H1 (cell line): ENCODE results near the gene EXOC1. TPM values are rescaled to one million over a fixed set of nuclear protein-coding genes. Genes with fewer than 3 reads are reported as not detected.

Source experiments
- CTCF ChIA-PET: fragments of 300-600 bp; sonication (Branson Sonifier 250); formaldehyde crosslinking; loops from one replicate; lab custom pipeline; 2021; ENCODE audit not compliant: partially characterized antibody; lab: Charles Lee
- POLR2A ChIA-PET: fragments of 300-600 bp; sonication (Branson Sonifier 250); formaldehyde crosslinking; loops from one replicate; lab custom pipeline; 2021; ENCODE audit warnings: inconsistent platforms; ENCODE audit not compliant: partially characterized antibody; lab: Charles Lee
- DNase-seq, 2 experiments: peaks; one replicate each; pipeline versions ENCODE4 v3.0.0 to v3.0.0-alpha.2; 2010 to 2022; ENCODE audit warnings: low spot score in 2 of 2, low read depth in 1 of 2, mixed read lengths in 1 of 2
- FAIRE-seq: peaks from 2 replicates; lab custom pipeline; 2011; peaks lifted over from hg19 to GRCh38; lab: Jason Lieb, UNC
- H2AFZ ChIP-seq: 2 replicates; pipeline ENCODE4 v1.8.1; 2012; ENCODE audit warnings: low read length, inconsistent platforms
- H2AK5ac ChIP-seq: 2 replicates; pipeline ENCODE4 v1.6.1; 2013; ENCODE audit warnings: low read depth, low read length
- H2BK120ac ChIP-seq: replicated peaks from 2 replicates; pipeline ENCODE3; 2013; ENCODE audit warnings: low read depth, low read length, inconsistent platforms
- H2BK12ac ChIP-seq: 2 replicates; pipeline ENCODE4 v1.6.1; 2013; ENCODE audit warnings: low read depth, low read length
- H2BK15ac ChIP-seq: 2 replicates; pipeline ENCODE4 v1.6.1; 2013; ENCODE audit warnings: low read length
- H2BK20ac ChIP-seq: 2 replicates; pipeline ENCODE4 v1.6.1; 2013; ENCODE audit warnings: low read length
- H2BK5ac ChIP-seq: 2 replicates; pipeline ENCODE4 v1.6.1; 2013; ENCODE audit warnings: low read depth, low read length
- H3K14ac ChIP-seq: 2 replicates; pipeline ENCODE4 v1.6.1; 2013; ENCODE audit warnings: inconsistent platforms; ENCODE audit not compliant: insufficient read length
- H3K18ac ChIP-seq: 2 replicates; pipeline ENCODE4 v1.6.1; 2013; ENCODE audit warnings: low read length; ENCODE audit errors: extremely low read depth
- H3K23ac ChIP-seq: 2 replicates; pipeline ENCODE4 v1.6.1; 2013; ENCODE audit warnings: inconsistent platforms; ENCODE audit not compliant: insufficient read length
- H3K23me2 ChIP-seq: 2 replicates; pipeline ENCODE4 v1.6.1; 2013; ENCODE audit warnings: low read depth, low read length
- H3K27ac ChIP-seq: 2 replicates; pipeline ENCODE4 v1.6.1; 2011; ENCODE audit warnings: low read depth, low read length, inconsistent platforms
- H3K27me3 ChIP-seq, 4 experiments: replicated peaks in 1 of 4; 1 replicate in 1 of 4; 2 replicates in 3 of 4; pipeline versions ENCODE4 v1.6.1 to v1.8.1; 2011 to 2013; ENCODE audit warnings: low read length in 3 of 4, mild to moderate bottlenecking in 3 of 4, inconsistent platforms in 2 of 4, mixed read lengths in 2 of 4, moderate library complexity in 1 of 4; ENCODE audit not compliant: control insufficient read depth in 3 of 4, insufficient read depth in 3 of 4; ENCODE audit errors: extremely low read depth in 1 of 4
- H3K36me3 ChIP-seq, 4 experiments: 2 replicates each; pipeline versions ENCODE4 v1.6.1 to v1.8.1; 2011 to 2013; ENCODE audit warnings: mild to moderate bottlenecking in 4 of 4, low read length in 3 of 4, moderate library complexity in 2 of 4, control low read depth in 1 of 4, inconsistent platforms in 1 of 4; ENCODE audit not compliant: insufficient read depth in 4 of 4, control insufficient read depth in 2 of 4
- H3K4ac ChIP-seq: replicated peaks from 2 replicates; pipeline ENCODE3; 2013; ENCODE audit warnings: low read length, low read depth, mixed read lengths, inconsistent platforms; ENCODE audit not compliant: insufficient read length
- H3K4me1 ChIP-seq, 4 experiments: replicated peaks in 1 of 4; 1 replicate in 1 of 4; 2 replicates in 3 of 4; pipeline versions ENCODE4 v1.6.1 to v1.8.1; 2011 to 2013; ENCODE audit warnings: low read length in 3 of 4, inconsistent platforms in 2 of 4, mixed read lengths in 1 of 4; ENCODE audit not compliant: insufficient read depth in 4 of 4, control insufficient read depth in 3 of 4
- H3K4me2 ChIP-seq, 2 experiments: 2 replicates each; pipeline versions ENCODE4 v1.6.1 to v1.8.1; 2011 to 2013; ENCODE audit warnings: low read depth in 2 of 2, low read length in 2 of 2, control low read depth in 1 of 2, inconsistent platforms in 1 of 2, mild to moderate bottlenecking in 1 of 2; ENCODE audit not compliant: insufficient read depth in 1 of 2
- H3K4me3 ChIP-seq, 4 experiments: fragments of 200-600, 300-600 bp in 1 of 4; sonication (generic), shearing (Covaris generic), sonication (Bioruptor Twin) in 1 of 4; 2 replicates each; pipeline versions ENCODE4 v1.5.1 to v1.8.1; 2011 to 2016; ENCODE audit warnings: low read length in 4 of 4, low read depth in 3 of 4, control low read depth in 2 of 4, inconsistent platforms in 2 of 4, mild to moderate bottlenecking in 2 of 4, mixed read lengths in 1 of 4, moderate library complexity in 1 of 4; ENCODE audit not compliant: insufficient read depth in 2 of 4; ENCODE audit errors: extremely low read depth in 1 of 4
- H3K56ac ChIP-seq: replicated peaks from 2 replicates; pipeline ENCODE3; 2013; ENCODE audit warnings: low read depth, mild to moderate bottlenecking, mixed read lengths, low read length, inconsistent platforms; ENCODE audit not compliant: insufficient read length
- H3K79me1 ChIP-seq: 2 replicates; pipeline ENCODE4 v1.6.1; 2013; ENCODE audit warnings: low read depth, low read length, control low read depth
- H3K79me2 ChIP-seq, 2 experiments: 2 replicates each; pipeline versions ENCODE4 v1.6.1 to v1.8.1; 2012 to 2013; ENCODE audit warnings: low read length in 2 of 2, mild to moderate bottlenecking in 2 of 2, inconsistent platforms in 1 of 2; ENCODE audit not compliant: insufficient read depth in 2 of 2, control insufficient read depth in 1 of 2
- H3K9ac ChIP-seq, 4 experiments: replicated peaks in 1 of 4; 1 replicate in 1 of 4; 2 replicates in 3 of 4; pipeline versions ENCODE4 v1.6.1 to v1.8.1; 2011 to 2013; ENCODE audit warnings: low read depth in 3 of 4, low read length in 3 of 4, control low read depth in 2 of 4, mild to moderate bottlenecking in 2 of 4, moderate library complexity in 2 of 4, inconsistent platforms in 1 of 4; ENCODE audit errors: extremely low read depth in 1 of 4
- H3K9me3 ChIP-seq, 2 experiments: 2 replicates each; pipeline versions ENCODE4 v1.6.1 to v1.8.1; 2012 to 2013; ENCODE audit warnings: mild to moderate bottlenecking in 2 of 2, moderate library complexity in 2 of 2, control low read depth in 1 of 2, inconsistent platforms in 1 of 2, low read depth in 1 of 2, low read length in 1 of 2, mixed read lengths in 1 of 2; ENCODE audit not compliant: insufficient read depth in 2 of 2
- H4K20me1 ChIP-seq, 2 experiments: replicated peaks in 1 of 2; 2 replicates each; pipeline versions ENCODE3 to v1.8.1; 2011 to 2013; ENCODE audit warnings: inconsistent platforms in 2 of 2, low read length in 2 of 2, mild to moderate bottlenecking in 1 of 2; ENCODE audit not compliant: insufficient read depth in 2 of 2, control insufficient read depth in 1 of 2
- H4K5ac ChIP-seq: 2 replicates; pipeline ENCODE4 v1.6.1; 2013; ENCODE audit warnings: low read length, low read depth, mixed read lengths, inconsistent platforms; ENCODE audit not compliant: insufficient read length
- H4K8ac ChIP-seq: 2 replicates; pipeline ENCODE4 v1.8.0; 2013; ENCODE audit warnings: mild to moderate bottlenecking, moderate library complexity, low read length, inconsistent platforms; ENCODE audit not compliant: insufficient read depth; ENCODE audit errors: extremely low read depth
- H4K91ac ChIP-seq: replicated peaks from 2 replicates; pipeline ENCODE3; 2013; ENCODE audit warnings: low read length, mixed read lengths, inconsistent platforms; ENCODE audit not compliant: insufficient read length
- ATF3 ChIP-seq: IDR thresholded peaks from 2 replicates; pipeline ENCODE4 v1.6.1; 2011; ENCODE audit warnings: low read depth, mild to moderate bottlenecking, low read length; ENCODE audit not compliant: insufficient read depth
- EP300 ChIP-seq, 2 experiments: IDR thresholded peaks; 1 replicate in 1 of 2; 2 replicates in 1 of 2; pipeline ENCODE4 v1.6.1; 2011 to 2012; ENCODE audit warnings: low read depth in 2 of 2, low read length in 2 of 2, mild to moderate bottlenecking in 2 of 2, borderline replicate concordance in 1 of 2, inconsistent platforms in 1 of 2, moderate library complexity in 1 of 2
- WGBS, 2 experiments: shearing (Covaris generic) in 1 of 2; methylation state at CpG; one replicate each; pipeline versions ENCODE4 v1.1.6 to v1.1.7; 2013 to 2015; ENCODE audit warnings: low lambda C conversion rate in 2 of 2, mixed read lengths in 2 of 2, inconsistent platforms in 1 of 2, low coverage in 1 of 2, missing lambda C conversion rate in 1 of 2; ENCODE audit not compliant: insufficient replicate concordance in 2 of 2, insufficient coverage in 1 of 2, insufficient read length in 1 of 2; ENCODE audit errors: extremely low coverage in 1 of 2, missing lambda C conversion rate in 1 of 2; 5-methylcytosine and 5-hydroxymethylcytosine counted together
- polyA plus RNA-seq, 7 experiments: library from polyadenylated mRNA; depleted of rRNA in 3 of 7; stranded (reverse) in 5 of 7; unstranded in 2 of 7; fragments of >200 nt in 5 of 7; fragments of 200-250 nt in 2 of 7; gene quantifications; 1 replicate in 5 of 7; 2 replicates in 1 of 7; 4 replicates in 1 of 7; pipeline versions ENCODE4 v1.2.1 to v1.2.3, GENCODE V29; 2011 to 2013; ENCODE audit warnings: missing spikeins in 2 of 7, mixed read lengths in 2 of 7
- total RNA-seq: library from RNA; stranded (reverse); fragmentation: NEBNext Ultra II Directional; extraction: Animal tissue kit (Norgen Biotek cat#: 25700); gene quantifications from 2 replicates; pipeline ENCODE4 v1.2.1, GENCODE V29; 2021

EXOC1 gene
- total and polyA plus RNA-seq, 2 of the 8 experiments (the other 6 are each of a cell fraction or from before 2014, with no cell fraction given): 5.9 to 19.6 TPM

- no peak overlapping the region for H3K23ac ChIP-seq
- ChIA-PET CTCF (interaction anchor here (1.2 kb wide), 2 partner anchors 9 to 358 kb away, joined by 3 read pairs; no protein-coding TSS in a partner anchor), POLR2A (interaction anchor here (0.6 kb wide), 1 partner anchor 42 kb away, joined by 4 read pairs; no protein-coding TSS in a partner anchor)
- H3K4me2 ChIP-seq: no peak overlapping the region
- no peak overlapping the region for H2BK20ac ChIP-seq
- peaks cover 0 to 9% (median 0%) of the 10 kb centered on the region in 4 experiments; a peak in 2 of 7 replicates for H3K4me1 ChIP-seq
- no peaks in the 10 kb centered on the region for H3K27me3 ChIP-seq
- no peak for FAIRE-seq
- no peak overlapping the region for H2BK12ac ChIP-seq
- no peak overlapping the region for H3K4ac ChIP-seq
- H3K23me2 ChIP-seq: no peaks in the 10 kb centered on the region
- no peaks in the 10 kb centered on the region for H3K79me2 ChIP-seq
- H3K9me3 ChIP-seq: no peaks in the 10 kb centered on the region; a peak in 1 of 4 replicates
- no peak overlapping the region for H3K9ac ChIP-seq
- H4K8ac ChIP-seq: no peak overlapping the region
- no peak for DNase-seq
- H2BK120ac ChIP-seq: no peak overlapping the region
- H4K20me1 ChIP-seq: no peaks in the 10 kb centered on the region
- H3K79me1 ChIP-seq: no peaks in the 10 kb centered on the region
- no peak overlapping the region for H2BK15ac ChIP-seq
- WGBS, 2 experiments: 87% methylated on average over 3 of the region's 3 CpGs; no CpG with 5 or more reads in 1 of the 2 experiments
- no peak overlapping the region for H4K91ac ChIP-seq
- H3K18ac ChIP-seq: no peak overlapping the region
- no peak overlapping the region for H2AK5ac ChIP-seq
- no peak overlapping the region for H3K14ac ChIP-seq
- no peak overlapping the region for H4K5ac ChIP-seq
- H2AFZ ChIP-seq: no peak overlapping the region
- no peak overlapping the region for H3K4me3 ChIP-seq
- H2BK5ac ChIP-seq: no peak overlapping the region
- no peaks in the 10 kb centered on the region; a peak in 1 of 8 replicates for H3K36me3 ChIP-seq
- H3K27ac ChIP-seq: no peak overlapping the region
- no peak overlapping the region for H3K56ac ChIP-seq
- TF ChIP-seq ATF3: no peak
- TF ChIP-seq EP300 (IDR thresholded peaks at IDR 0.05; ENCODE audit: borderline replicate concordance in 1 of 2, low read depth in 2 of 2, low read length in 2 of 2): no peak
These were observed 88.5 kb downstream of the EXOC1 start for GRCh38 chr4:55941881-55942396.
